Esophagus muscularis mucosa (tissue), 3 donors: ENCODE data around the gene PAK4.

Source experiments
- CTCF ChIP-seq, 3 experiments: fragments of 200-600 bp in 2 of 3; fragments of 450-650 bp in 1 of 3; sonication (generic) in 2 of 3; IDR thresholded peaks; one replicate each; pipeline ENCODE4 v1.5.1; 2017 to 2019; ENCODE audit warnings: antibody characterized with exemption in 3 of 3, mild to moderate bottlenecking in 2 of 3, moderate library complexity in 1 of 3
- EP300 ChIP-seq: sonication (generic); formaldehyde crosslinking; IDR thresholded peaks from one replicate; pipeline ENCODE4 v1.6.1; 2017; ENCODE audit warnings: antibody characterized with exemption

- no peak for TF ChIP-seq CTCF (IDR thresholded peaks at IDR 0.05)
- TF ChIP-seq EP300: no peak
Measured at GRCh38 chr19:39078436-39079200, 47.0 kb upstream of the PAK4 start.
